ENCODE measurements around the gene ENPP6.

DNA sequence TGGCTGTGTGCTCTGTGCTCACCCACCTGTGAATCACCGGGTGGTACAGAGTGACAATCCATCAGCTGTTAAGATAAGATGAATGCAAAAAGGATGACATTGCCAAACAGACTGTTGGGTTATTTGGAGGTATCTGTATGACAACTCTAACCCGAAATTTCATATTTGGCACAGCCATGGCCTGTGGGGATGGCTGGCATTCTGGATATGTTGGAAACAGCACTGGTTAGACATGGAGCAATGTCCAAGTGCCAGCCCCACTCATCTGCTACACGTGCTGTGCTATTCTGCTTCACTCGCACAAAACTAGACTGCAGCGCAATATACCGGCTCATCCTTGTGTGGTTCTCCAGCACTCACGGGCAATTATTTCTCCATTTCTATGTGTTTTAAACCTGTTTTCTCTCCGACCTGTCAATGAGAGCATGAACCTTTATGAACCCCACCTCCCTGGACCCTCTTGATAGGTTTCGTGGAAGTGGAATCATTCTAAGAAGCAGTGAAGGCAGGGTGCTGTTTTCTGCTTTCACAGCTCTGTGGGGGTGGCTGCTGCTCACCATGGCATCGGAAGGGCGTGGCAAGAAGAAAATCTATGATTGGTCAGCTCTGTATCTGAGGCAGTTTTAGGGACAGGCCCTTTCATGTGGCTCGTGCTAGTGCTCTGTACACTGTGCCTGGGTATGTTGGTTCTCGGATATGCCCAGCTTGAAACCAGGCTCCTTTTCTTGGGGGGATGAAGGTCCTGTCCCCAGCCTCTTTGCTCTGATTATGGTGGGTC is 94.9 kb downstream of the ENPP6 start:
- TF ChIP-seq, protein P1, sequence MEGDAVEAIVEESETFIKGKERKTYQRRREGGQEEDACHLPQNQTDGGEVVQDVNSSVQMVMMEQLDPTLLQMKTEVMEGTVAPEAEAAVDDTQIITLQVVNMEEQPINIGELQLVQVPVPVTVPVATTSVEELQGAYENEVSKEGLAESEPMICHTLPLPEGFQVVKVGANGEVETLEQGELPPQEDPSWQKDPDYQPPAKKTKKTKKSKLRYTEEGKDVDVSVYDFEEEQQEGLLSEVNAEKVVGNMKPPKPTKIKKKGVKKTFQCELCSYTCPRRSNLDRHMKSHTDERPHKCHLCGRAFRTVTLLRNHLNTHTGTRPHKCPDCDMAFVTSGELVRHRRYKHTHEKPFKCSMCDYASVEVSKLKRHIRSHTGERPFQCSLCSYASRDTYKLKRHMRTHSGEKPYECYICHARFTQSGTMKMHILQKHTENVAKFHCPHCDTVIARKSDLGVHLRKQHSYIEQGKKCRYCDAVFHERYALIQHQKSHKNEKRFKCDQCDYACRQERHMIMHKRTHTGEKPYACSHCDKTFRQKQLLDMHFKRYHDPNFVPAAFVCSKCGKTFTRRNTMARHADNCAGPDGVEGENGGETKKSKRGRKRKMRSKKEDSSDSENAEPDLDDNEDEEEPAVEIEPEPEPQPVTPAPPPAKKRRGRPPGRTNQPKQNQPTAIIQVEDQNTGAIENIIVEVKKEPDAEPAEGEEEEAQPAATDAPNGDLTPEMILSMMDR (conservative IDR thresholded peaks at IDR 0.05; ENCODE audit: low read length): no peak
- no peak for TF ChIP-seq EZH2phosphoT487 (IDR thresholded peaks at IDR 0.05; ENCODE audit: borderline replicate concordance, low read depth, low read length)

All from OCI-LY7 (cell line).